Measurements from ENCODE around the gene ZFP28. TPM values are rescaled to one million over a fixed set of nuclear protein-coding genes. Genes with fewer than 3 reads are reported as not detected.

The ZFP28 gene
- total RNA-seq, 1 experiment from 2014 or later = not detected

DNA sequence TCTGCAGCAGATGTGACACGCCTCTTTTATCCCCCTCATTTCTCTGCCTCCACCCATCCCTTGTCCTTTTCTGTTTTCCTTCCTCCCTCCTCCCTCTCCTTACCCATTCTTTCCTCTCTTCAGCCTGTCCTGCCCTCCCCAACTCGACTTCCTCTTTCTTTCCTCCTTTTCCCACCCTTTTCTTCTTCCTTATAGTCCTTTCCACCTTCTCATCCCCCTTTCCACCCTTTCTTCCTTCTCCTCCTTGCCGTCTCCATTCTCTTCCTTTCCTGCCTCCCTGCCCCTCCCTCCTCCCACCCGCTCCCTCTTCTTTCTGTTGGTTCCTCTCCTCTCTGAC, 55.7 kb downstream of the ZFP28 start:
- no peak for DNase-seq (ENCODE audit: low read depth)
- in situ Hi-C loops (cut with HindIII; ENCODE audit: low pct_unique_long_range_greater_than_20kb, low sequenced_read_pairs) = no loop called here

DNA sequence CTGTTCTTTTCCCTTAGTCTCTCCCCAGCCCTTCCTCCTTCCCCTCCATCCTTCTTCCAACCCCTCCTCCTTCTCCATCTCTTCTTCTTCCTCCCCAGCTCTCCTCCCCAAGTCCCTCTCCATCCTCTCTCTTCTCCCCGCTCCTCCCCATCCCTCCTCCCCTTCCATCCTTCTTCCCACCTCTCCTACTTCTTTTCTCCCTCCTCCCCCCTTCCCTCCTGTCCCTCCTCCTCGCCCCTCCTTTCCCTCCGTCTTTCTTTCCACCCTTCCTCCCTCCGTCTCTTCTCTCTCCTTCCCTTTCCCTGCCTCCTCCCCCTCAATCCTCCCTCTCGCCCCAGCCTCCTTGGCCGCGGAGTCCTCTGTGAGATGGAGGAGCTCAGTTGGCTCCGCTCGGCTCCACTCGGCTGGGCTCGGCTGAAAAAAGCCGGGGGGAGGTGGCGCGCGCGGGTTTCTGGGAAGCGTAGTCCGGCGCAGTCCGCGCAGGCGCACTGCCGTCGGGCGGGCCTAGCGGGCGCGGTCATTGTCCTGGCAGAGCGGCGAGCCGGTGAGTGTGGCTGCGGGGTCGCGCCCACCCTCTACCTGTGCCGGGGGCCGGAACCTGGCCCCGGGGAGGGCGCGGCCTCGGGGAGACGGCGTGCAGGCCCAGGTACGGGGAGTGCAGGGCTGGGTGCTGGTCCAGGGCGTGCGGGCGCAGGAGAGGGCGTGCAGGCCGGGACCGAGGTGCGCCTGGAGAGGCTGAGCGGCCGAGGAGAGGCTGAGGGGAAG, 56.2 kb downstream of the ZFP28 start, which contains the start of gene ZNF71:
TSS of gene ZNF71 (plus strand) at position 520 of the 765 bp plus-strand sequence. CDS start 6,257 bp downstream, outside the sequence.
- peak; percentile 85 for DNase-seq (ENCODE audit: low read depth)
- in situ Hi-C loops (cut with HindIII; ENCODE audit: low pct_unique_long_range_greater_than_20kb, low sequenced_read_pairs) = no loop called here

GRCh38 chr19:56595548-56595899, 56.8 kb downstream of the ZFP28 start:
- in situ Hi-C loops (cut with HindIII; ENCODE audit: low pct_unique_long_range_greater_than_20kb, low sequenced_read_pairs) = no loop called here
- DNase-seq (ENCODE audit: low read depth) = no peak

DNA sequence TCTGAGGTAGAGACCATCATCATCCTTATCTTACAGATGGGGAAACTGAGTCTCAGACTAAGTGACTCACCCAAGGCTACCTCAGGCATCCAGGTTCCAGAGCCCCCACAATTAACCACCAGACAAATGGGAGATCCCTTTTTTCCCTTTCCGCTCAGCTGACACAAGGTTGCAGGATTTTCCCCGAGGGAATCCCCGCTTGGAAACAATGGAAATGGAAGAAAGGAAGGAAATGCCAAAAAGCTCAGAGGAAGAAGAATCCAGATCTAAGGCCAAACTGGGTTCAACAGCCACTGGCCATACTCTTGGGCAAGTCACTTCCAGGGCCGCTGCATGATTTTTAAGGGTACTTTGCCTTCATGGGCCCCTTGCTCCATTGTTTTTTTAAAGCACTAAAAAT, 57.9 kb downstream of the ZFP28 start:
- in situ Hi-C loops (cut with HindIII; ENCODE audit: low pct_unique_long_range_greater_than_20kb, low sequenced_read_pairs) = no loop called here
- DNase-seq (ENCODE audit: low read depth) = no peak

- in situ Hi-C loops (cut with HindIII; ENCODE audit: low pct_unique_long_range_greater_than_20kb, low sequenced_read_pairs) = no loop called here
Observed at GRCh38 chr19:56597696-56598095, 58.9 kb downstream of the ZFP28 start.

DNA sequence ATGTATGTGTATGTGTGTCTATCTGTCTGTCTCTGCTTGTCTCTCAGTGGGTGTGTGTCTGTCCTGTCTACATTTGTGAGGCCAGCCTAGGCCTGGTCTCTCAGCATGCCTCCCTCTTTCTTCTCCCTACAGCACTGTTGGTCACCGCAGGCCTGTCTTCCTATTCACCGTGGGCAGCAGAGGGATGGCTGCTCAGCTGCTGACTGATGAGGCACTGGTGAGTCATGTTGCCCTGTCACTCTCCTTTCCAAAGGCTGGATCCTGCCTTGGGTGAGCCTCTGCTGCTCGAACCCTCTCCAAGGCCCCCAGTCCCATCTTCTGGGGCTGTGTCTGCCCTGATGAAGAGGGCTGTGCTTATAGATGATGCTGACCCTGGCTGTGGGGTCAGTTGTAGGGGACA, 62.6 kb downstream of the ZFP28 start:
- in situ Hi-C loops (cut with HindIII; ENCODE audit: low pct_unique_long_range_greater_than_20kb, low sequenced_read_pairs) = no loop called here
- DNase-seq (ENCODE audit: low read depth) = peak; percentile 8

More at GRCh38 chr19:56597696-56598095, 58.9 kb downstream of the ZFP28 start:
- DNase-seq (ENCODE audit: low read depth) = no peak

- DNase-seq (ENCODE audit: low read depth) = no peak
- in situ Hi-C loops (cut with HindIII; ENCODE audit: low pct_unique_long_range_greater_than_20kb, low sequenced_read_pairs) = no loop called here
Observed at GRCh38 chr19:56603829-56604228, 65.1 kb downstream of the ZFP28 start.

Other genes starting within 250 kb of the ZFP28 start
- gene ZSCAN5A, start 224.1 kb upstream of the ZFP28 start, total RNA-seq (2014; rRNA removed; shearing (Covaris generic); ENCODE audit: low replicate concordance) = 3.2 and 5.6 TPM in 2 replicates
- gene ZNF582, start 145.4 kb upstream of the ZFP28 start, total RNA-seq (2014; rRNA removed; shearing (Covaris generic); ENCODE audit: low replicate concordance) = 0.51 TPM in 1 of 2 replicates, not detected in the other
- gene ZNF583, start 134.6 kb upstream of the ZFP28 start, total RNA-seq (2014; rRNA removed; shearing (Covaris generic); ENCODE audit: low replicate concordance) = 0.52 and 1.6 TPM in 2 replicates
- not detected in 2 replicates for gene ZNF667, start 61.6 kb upstream of the ZFP28 start, total RNA-seq (2014; rRNA removed; shearing (Covaris generic); ENCODE audit: low replicate concordance)
- gene ZNF471, start 31.1 kb upstream of the ZFP28 start, total RNA-seq (2014; rRNA removed; shearing (Covaris generic); ENCODE audit: low replicate concordance) = not detected in 2 replicates
- gene ZNF470, start 28.5 kb downstream of the ZFP28 start, total RNA-seq (2014; rRNA removed; shearing (Covaris generic); ENCODE audit: low replicate concordance) = 1.7 and 3.6 TPM in 2 replicates
- gene ZNF71, start 56.4 kb downstream of the ZFP28 start, total RNA-seq (2014; rRNA removed; shearing (Covaris generic); ENCODE audit: low replicate concordance) = 11.2 and 22.5 TPM in 2 replicates
- 0.38 and 1.0 TPM in 2 replicates for gene SMIM17, start 104.2 kb downstream of the ZFP28 start, total RNA-seq (2014; rRNA removed; shearing (Covaris generic); ENCODE audit: low replicate concordance)
- gene ZNF835, start 132.8 kb downstream of the ZFP28 start, total RNA-seq (2014; rRNA removed; shearing (Covaris generic); ENCODE audit: low replicate concordance) = not detected in 2 replicates